Cardiac fibroblast (primary cell): ENCODE results near the gene TBX20.
A peak's percentile ranks its signal among the peaks of the same experiment; 100 is the strongest.

Source experiments
- DNase-seq, 2 donors: peaks; one replicate each; pipeline versions ENCODE4 v3.0.0 to v3.0.0-alpha.2; 2010; ENCODE audit warnings: low read depth in 2 of 2
- H3K4me3 ChIP-seq, 2 donors: replicated peaks in 1 of 2; 1 replicate in 1 of 2; 2 replicates in 1 of 2; pipeline ENCODE4 v1.5.1; 2011; ENCODE audit warnings: low read depth in 2 of 2, low read length in 2 of 2, mild to moderate bottlenecking in 2 of 2, moderate library complexity in 1 of 2
- CTCF ChIP-seq: IDR thresholded peaks from one replicate; pipeline ENCODE4 v1.5.1; 2011; ENCODE audit warnings: low read depth, mild to moderate bottlenecking, low read length, inconsistent platforms

Gene TBX20

GRCh38 chr7:35256256-35257175, 2.6 kb upstream of the TBX20 start:
- H3K4me3 ChIP-seq, result no peak overlapping the region
- peak; percentile 18 to 55 for DNase-seq
- no peak for TF ChIP-seq CTCF

- DNase-seq, result no peak
- no peak overlapping the region for H3K4me3 ChIP-seq
- TF ChIP-seq CTCF, result no peak
Observed at GRCh38 chr7:35255443-35256255, 1.7 kb upstream of the TBX20 start.

- H3K4me3 ChIP-seq, result peak overlapping the region; percentile 56 to 86
- TF ChIP-seq CTCF, result no peak
- peak; percentile 18 to 71 for DNase-seq
Observed at GRCh38 chr7:35254496-35255442, 869 bp upstream of the TBX20 start.

- DNase-seq, result no peak
- H3K4me3 ChIP-seq, result peak overlapping the region; percentile 86 to 97
- TF ChIP-seq CTCF, result no peak
Observed at GRCh38 chr7:35253460-35253709, 515 bp downstream of the TBX20 start.

- no peak for TF ChIP-seq CTCF
- DNase-seq, result peak in 1 of 2 donors; percentile 49
- peak overlapping the region; percentile 86 to 97 for H3K4me3 ChIP-seq
Observed at GRCh38 chr7:35252612-35253459, 1.1 kb downstream of the TBX20 start.
